Stimulated activated effector memory CD8-positive, alpha-beta T cell treated with anti-CD3 and anti-CD28 coated beads, Interleukin-12 subunit alpha, Interleukin-12 subunit beta, amount 100 ng/mL, for 72 hours (primary cell): ENCODE data around the gene PCDH19.
"Not testable (repeated sequence)": the region's sequence is repeated elsewhere in the genome, so short reads cannot be mapped to it uniquely, and the experiment has no call there.

Source experiments
- ATAC-seq: fragments of 150-1000 bp; cut with Tn5 transposase; 2 replicates; pipeline ENCODE4 v1.10.0; 2021
- DNase-seq, 2 donors: peaks; one replicate each; pipeline ENCODE4 v3.0.0; 2021 to 2022; ENCODE audit warnings: low spot score in 2 of 2
- H3K27ac Mint-ChIP-seq: one replicate; pipeline ENCODE4 v1.8.0; 2022; ENCODE audit warnings: mild to moderate bottlenecking, mixed read lengths
- H3K36me3 Mint-ChIP-seq: one replicate; pipeline ENCODE4 v1.8.0; 2022; ENCODE audit warnings: mild to moderate bottlenecking, mixed read lengths
- H3K4me1 Mint-ChIP-seq: one replicate; pipeline ENCODE4 v1.8.0; 2022; ENCODE audit warnings: mixed read lengths
- H3K4me3 Mint-ChIP-seq: one replicate; pipeline ENCODE4 v1.8.0; 2022; ENCODE audit warnings: mild to moderate bottlenecking, mixed read lengths
- H3K9me3 Mint-ChIP-seq: one replicate; pipeline ENCODE4 v1.8.0; 2022; ENCODE audit warnings: mixed read lengths

Gene PCDH19

DNA sequence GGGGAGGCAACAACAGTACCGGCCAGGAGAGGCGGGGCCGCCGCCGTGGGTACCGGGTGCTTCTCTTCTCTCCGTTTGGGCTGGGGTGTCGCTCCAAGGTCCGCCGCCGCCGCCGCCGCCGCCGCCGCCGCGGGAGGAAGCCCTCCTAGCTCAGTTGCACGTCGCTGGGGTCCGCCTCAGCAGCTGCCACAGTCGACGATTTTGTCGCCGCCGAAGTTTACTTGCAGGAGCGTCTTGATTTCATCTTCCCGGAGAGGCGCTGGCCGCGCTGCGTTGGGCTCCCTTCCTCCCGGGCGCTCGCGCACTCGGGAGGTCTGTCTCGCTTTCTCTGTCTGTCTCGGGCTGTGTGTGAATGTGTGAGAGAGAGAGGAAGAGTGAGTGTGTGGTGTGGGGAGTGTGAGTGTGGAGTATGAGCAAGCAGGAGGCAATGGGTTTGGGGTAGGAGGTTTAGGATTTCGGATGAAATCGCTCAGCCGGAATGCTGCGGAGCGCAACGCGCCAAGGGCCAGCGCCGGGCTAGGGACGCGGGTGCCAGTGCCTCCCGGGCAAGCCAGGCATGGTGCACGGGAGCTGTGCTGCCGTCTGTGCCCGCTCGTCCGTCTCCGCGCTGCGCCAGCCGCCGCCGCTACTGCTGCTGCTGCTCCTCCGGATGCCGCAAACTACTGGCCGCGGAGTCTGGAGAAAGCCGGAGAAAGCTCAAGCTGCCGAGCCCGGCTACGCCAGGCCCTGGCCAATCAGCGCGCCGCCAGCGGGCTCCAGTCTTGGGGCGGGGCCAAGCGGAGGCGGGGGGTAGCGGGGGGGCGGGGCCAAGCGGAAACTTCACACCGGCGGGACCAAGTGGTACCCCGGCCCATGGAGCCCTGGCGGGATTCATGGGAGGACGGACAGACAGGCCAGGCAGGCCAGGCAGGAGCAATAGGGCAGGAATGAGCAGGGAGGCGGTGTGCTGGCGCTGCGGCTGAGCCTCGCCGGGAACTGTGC, at the start of gene PCDH19:
PCDH19 (minus strand) TSS at position 664 of the 981 bp plus-strand sequence. CDS start 1,676 bp downstream, outside the sequence.
- no peaks in the 10 kb centered on the region for H3K9me3 Mint-ChIP-seq
- peak within 1 kb of the TSS; percentile 40 for H3K4me3 Mint-ChIP-seq
- no peaks in the 10 kb centered on the region for H3K36me3 Mint-ChIP-seq
- peaks cover 13% of the 10 kb centered on the region for H3K4me1 Mint-ChIP-seq
- ATAC-seq (peak; percentile 62), DNase-seq (no peak)
- no peak within 1 kb of the TSS for H3K27ac Mint-ChIP-seq

DNA sequence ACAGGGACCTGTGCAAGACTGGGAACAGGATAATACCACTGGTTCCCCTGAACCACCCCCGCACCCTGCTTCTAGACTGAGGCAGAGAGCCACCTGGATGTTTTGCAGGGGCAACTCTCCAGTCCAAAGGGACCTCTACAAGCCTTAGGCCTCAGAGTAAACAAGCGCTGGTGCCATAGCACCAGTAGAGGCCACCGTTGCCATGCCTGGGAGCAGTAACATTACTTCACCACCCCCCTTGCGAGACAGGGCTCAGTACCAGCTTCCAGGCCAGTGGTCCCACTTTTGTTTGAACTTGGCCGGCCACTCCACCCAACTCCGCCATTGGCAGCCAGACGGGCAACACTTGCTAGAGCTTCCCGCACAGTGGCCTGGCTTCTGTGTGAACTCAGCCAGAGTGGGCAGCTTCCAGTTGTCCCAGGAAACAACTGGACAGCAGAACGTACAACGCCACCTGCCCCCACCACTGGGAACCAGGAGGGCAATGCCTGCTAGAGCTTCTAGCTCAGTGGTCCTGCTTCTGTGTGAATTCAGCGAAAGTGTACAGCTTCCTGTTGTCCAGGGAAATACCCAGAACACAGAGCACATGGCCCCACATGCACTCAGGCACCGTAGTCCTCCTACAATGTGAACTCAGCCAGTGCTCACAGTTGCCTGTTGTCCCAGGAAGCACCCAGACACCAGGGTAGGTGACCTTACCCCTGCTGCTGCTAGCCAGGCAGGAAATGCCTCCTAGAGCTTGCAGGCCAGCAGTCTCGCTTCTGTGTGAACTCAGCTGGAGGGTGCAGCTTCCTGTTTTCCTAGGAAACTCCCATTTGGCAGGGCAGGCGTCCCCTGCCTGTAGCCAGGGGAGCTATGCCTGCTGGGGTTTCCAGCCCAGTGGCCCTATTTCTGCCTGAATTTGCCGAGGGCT, 39.9 kb upstream of the PCDH19 start:
- Mint-ChIP-seq H3K36me3 (no peaks in the 10 kb centered on the region), H3K4me3 (no peak overlapping the region), H3K27ac (no peak overlapping the region), H3K4me1 (no peaks in the 10 kb centered on the region), H3K9me3 (no peaks in the 10 kb centered on the region)
- ATAC-seq (no peak), DNase-seq (no peak)

GRCh38 chrX:100447655-100448397, 37.8 kb upstream of the PCDH19 start:
- Mint-ChIP-seq H3K4me1 (no peaks in the 10 kb centered on the region), H3K27ac (no peak overlapping the region), H3K4me3 (no peak overlapping the region), H3K9me3 (peaks cover under 1% of the 10 kb centered on the region), H3K36me3 (no peaks in the 10 kb centered on the region)
- no peak for ATAC-seq
- no peak for DNase-seq

DNA sequence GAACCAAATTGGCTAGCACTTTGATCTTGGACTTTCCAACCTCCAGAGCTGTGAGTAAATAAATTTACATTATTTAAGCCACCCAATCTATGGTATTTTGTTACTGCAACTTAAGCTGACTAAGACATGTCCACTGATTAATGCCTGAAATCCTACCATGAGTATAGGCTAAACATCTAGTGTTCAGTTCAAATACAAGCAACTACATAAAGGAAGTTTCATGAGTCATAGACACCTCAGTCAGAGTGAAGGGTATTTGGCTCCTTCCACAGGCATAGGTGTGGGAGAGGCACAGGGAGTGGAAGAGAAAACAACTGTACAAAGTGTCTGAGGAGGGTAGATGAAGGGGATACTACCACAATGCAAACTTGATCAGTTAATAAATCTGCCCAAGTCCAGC, 35.5 kb upstream of the PCDH19 start:
- DNase-seq (no peak), ATAC-seq (no peak)
- Mint-ChIP-seq H3K9me3 (peaks cover 2% of the 10 kb centered on the region), H3K4me1 (no peaks in the 10 kb centered on the region), H3K36me3 (no peaks in the 10 kb centered on the region), H3K4me3 (no peak overlapping the region), H3K27ac (no peak overlapping the region)

GRCh38 chrX:100441321-100441720, 31.2 kb upstream of the PCDH19 start:
- not testable (repeated sequence) for H3K4me3 Mint-ChIP-seq, H3K4me1 Mint-ChIP-seq, H3K27ac Mint-ChIP-seq, H3K36me3 Mint-ChIP-seq, ATAC-seq, H3K9me3 Mint-ChIP-seq, DNase-seq

GRCh38 chrX:100440006-100440405, 29.9 kb upstream of the PCDH19 start:
- Mint-ChIP-seq H3K4me1 (no peaks in the 10 kb centered on the region), H3K27ac (no peak overlapping the region), H3K9me3 (peaks cover 2% of the 10 kb centered on the region), H3K36me3 (no peaks in the 10 kb centered on the region), H3K4me3 (no peak overlapping the region)
- ATAC-seq, result no peak
- DNase-seq, result no peak

- Mint-ChIP-seq H3K4me1 (no peaks in the 10 kb centered on the region), H3K36me3 (no peaks in the 10 kb centered on the region), H3K27ac (no peak overlapping the region), H3K9me3 (no peaks in the 10 kb centered on the region), H3K4me3 (no peak overlapping the region)
- ATAC-seq (no peak), DNase-seq (no peak)
Measured at GRCh38 chrX:100435726-100436125, 25.7 kb upstream of the PCDH19 start.

- ATAC-seq, result no peak
- Mint-ChIP-seq H3K4me3 (no peak overlapping the region), H3K36me3 (no peaks in the 10 kb centered on the region), H3K4me1 (no peaks in the 10 kb centered on the region), H3K9me3 (no peaks in the 10 kb centered on the region), H3K27ac (no peak overlapping the region)
- no peak for DNase-seq
Measured at GRCh38 chrX:100424012-100424411, 13.9 kb upstream of the PCDH19 start.

- Mint-ChIP-seq H3K9me3 (no peaks in the 10 kb centered on the region), H3K4me3 (no peak overlapping the region), H3K36me3 (no peaks in the 10 kb centered on the region), H3K4me1 (no peaks in the 10 kb centered on the region), H3K27ac (no peak overlapping the region)
- ATAC-seq, result no peak
- no peak for DNase-seq
Measured at GRCh38 chrX:100418556-100418955, 8.5 kb upstream of the PCDH19 start.

GRCh38 chrX:100417681-100418080, 7.6 kb upstream of the PCDH19 start:
- Mint-ChIP-seq H3K4me3 (no peak overlapping the region), H3K9me3 (no peaks in the 10 kb centered on the region)
- no peak for ATAC-seq

GRCh38 chrX:100413229-100413628, 3.2 kb upstream of the PCDH19 start:
- DNase-seq, result no peak
- Mint-ChIP-seq H3K4me1 (peaks cover 13% of the 10 kb centered on the region), H3K9me3 (no peaks in the 10 kb centered on the region), H3K27ac (no peak overlapping the region), H3K36me3 (no peaks in the 10 kb centered on the region), H3K4me3 (no peak overlapping the region)
- no peak for ATAC-seq

More at GRCh38 chrX:100417681-100418080, 7.6 kb upstream of the PCDH19 start:
- peaks cover 5% of the 10 kb centered on the region for H3K4me1 Mint-ChIP-seq
- no peaks in the 10 kb centered on the region for H3K36me3 Mint-ChIP-seq
- H3K27ac Mint-ChIP-seq, result no peak overlapping the region
- DNase-seq, result no peak

DNA sequence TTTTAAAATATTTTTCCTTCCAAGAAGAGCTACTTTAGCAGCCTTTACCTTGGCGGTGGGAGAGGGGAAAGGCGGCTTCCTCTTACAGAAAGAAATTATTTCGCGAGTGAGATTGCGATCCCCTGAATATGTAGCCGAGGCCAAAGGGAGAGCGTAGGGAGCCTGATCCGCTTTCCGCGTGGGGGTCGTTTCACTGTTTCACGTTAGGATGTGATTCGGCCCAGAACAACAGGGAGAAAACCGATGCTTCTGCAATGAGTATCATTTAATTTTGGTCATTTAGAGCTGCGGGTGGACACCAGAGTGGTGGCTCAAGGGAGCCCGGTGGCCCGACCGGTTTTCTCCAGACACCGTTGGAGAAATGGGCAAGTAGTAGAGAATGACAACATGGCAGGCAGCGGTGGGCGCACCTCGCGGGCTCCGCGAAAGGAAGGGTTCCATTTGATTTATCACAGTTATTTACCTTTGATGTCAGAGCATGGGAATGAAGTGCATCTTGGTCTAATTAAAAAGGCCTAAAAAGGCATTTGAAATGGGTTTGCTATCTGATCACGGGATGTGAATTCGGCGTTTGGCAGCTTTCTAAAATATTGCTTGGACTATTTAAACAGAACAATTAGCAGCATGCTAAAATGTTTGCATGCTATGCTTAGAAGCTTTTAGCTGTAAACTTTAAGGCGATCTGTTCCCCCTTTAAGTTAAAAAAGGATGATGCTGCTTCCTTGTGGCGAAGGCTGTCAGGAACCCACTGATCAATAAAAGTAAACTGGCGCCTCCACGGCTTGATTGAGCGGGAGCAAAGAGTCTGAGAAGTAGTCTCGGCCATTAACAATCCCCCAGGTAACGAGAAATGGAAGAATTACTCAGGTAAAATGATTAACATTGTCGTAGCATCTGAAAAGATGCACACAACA, 2.0 kb upstream of the PCDH19 start:
- ATAC-seq, result no peak
- Mint-ChIP-seq H3K4me1 (peaks cover 13% of the 10 kb centered on the region), H3K4me3 (no peak overlapping the region), H3K27ac (no peak overlapping the region), H3K9me3 (no peaks in the 10 kb centered on the region), H3K36me3 (no peaks in the 10 kb centered on the region)
- DNase-seq, result no peak

DNA sequence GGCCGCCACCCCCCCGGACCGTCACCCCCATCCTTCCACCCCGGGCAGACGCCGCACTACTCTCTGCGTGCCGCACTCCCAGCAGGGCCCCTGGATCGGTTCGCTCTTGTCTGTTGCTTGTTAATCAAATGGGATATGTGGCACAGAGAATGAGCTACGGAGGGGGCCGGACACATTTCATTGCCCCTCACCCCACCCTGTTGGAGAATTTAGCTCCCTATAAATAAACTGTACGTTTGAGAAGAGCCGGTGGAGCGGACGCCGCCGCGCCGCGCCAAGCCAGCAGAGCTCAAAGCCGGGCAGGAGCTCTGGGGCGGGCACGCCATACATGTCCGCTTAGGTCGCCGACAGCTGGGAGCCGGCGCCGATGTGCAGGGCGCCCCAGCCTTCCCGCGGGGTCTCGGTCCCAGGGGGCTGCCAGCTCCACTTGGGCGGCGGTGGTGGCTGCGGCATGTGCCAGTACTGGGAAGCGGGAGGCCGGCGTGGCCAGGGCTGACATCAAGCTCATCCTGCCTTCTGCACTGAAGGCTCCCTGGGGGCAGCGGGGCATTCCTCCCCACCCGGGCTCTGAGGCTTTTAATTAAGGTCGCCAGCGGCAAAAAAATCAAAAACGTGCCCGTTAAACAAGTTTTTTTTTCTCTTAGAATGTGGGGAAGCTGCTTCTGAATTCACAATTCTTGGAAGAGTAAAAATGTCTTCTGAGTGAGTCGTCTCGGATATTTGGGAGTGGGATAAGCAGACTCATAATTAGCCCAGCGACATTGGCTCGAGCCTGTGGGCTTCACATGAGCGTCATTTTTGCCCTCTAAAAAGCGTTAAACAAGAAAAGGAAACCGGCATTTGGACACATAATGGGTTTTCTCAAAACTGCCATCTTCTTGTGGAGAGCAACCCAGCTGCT, 1.1 kb upstream of the PCDH19 start:
- Mint-ChIP-seq H3K4me1 (peaks cover 13% of the 10 kb centered on the region), H3K4me3 (no peak overlapping the region), H3K36me3 (no peaks in the 10 kb centered on the region), H3K27ac (no peak overlapping the region), H3K9me3 (no peaks in the 10 kb centered on the region)
- no peak for ATAC-seq
- no peak for DNase-seq
